Hepatocyte (in vitro differentiated cells): ENCODE results near the gene TSPAN32.

Experiments used
- EZH2 ChIP-seq: fragments of 200-600 bp; sonication (generic); IDR thresholded peaks from 2 replicates; pipeline ENCODE4 v1.6.1; 2016; ENCODE audit warnings: antibody characterized with exemption, mild to moderate bottlenecking, borderline replicate concordance
- TF ChIP-seq, protein P1 (sequence below): fragments of 200-600 bp; sonication (generic); IDR thresholded peaks from 2 replicates; pipeline ENCODE4 v1.5.1; 2016; ENCODE audit warnings: antibody characterized with exemption, mild to moderate bottlenecking; ENCODE audit not compliant: poor library complexity

DNA sequence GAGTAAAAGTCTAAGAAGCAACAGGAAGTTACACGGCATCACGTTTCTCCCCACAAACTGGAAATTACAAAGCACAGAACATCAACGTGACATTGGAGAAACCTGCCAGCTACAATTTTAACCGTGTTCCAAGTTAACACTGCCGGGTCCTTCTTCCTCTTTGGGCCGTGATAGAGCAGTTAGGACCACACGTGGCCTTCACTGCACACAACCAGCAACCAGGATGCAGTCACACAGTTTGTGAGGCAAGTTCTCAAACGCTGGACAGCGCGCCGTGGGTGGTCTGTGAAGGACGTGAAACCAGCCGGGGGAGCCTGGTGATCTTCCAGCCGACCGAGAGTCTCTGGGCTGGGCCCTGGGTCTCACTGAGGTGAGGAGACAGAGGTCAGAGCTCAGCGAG, 14.7 kb upstream of the TSPAN32 start:
- TF ChIP-seq, protein P1, sequence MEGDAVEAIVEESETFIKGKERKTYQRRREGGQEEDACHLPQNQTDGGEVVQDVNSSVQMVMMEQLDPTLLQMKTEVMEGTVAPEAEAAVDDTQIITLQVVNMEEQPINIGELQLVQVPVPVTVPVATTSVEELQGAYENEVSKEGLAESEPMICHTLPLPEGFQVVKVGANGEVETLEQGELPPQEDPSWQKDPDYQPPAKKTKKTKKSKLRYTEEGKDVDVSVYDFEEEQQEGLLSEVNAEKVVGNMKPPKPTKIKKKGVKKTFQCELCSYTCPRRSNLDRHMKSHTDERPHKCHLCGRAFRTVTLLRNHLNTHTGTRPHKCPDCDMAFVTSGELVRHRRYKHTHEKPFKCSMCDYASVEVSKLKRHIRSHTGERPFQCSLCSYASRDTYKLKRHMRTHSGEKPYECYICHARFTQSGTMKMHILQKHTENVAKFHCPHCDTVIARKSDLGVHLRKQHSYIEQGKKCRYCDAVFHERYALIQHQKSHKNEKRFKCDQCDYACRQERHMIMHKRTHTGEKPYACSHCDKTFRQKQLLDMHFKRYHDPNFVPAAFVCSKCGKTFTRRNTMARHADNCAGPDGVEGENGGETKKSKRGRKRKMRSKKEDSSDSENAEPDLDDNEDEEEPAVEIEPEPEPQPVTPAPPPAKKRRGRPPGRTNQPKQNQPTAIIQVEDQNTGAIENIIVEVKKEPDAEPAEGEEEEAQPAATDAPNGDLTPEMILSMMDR = no peak
- no peak for TF ChIP-seq EZH2
